HG02759 (cell line): Measurements from ENCODE around the gene CES3.
A peak's percentile ranks its signal among the peaks of the same experiment; 100 is the strongest.
"Not testable (repeated sequence)": the region's sequence is repeated elsewhere in the genome, so short reads cannot be mapped to it uniquely, and the experiment has no call there.

Experiments
- ATAC-seq: cut with Tn5 transposase; IDR thresholded peaks from one replicate; pipeline ENCODE4 v1.9.1; 2021; ENCODE audit warnings: mild to moderate bottlenecking, moderate library complexity; ENCODE audit not compliant: unreplicated experiment

Gene CES3

DNA sequence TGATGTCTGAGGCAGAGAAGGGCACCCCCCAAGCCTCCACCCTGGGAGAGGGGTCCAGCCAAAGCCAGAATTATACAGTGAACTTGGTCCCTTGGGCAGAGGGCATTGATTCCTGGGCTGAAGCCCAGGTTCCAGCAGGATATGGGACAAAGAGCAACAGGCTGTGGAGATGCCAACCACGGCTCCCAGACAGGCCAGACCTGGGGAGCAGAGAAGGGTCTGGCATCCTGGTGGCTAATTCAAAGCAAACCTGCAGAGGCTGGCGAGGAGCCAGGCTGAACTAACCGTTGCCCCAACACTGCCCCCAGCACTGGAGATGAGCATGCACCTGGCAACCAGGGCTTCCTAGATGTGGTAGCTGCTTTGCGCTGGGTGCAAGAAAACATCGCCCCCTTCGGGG lies 3.0 kb downstream of the CES3 start:
- no peak for ATAC-seq

DNA sequence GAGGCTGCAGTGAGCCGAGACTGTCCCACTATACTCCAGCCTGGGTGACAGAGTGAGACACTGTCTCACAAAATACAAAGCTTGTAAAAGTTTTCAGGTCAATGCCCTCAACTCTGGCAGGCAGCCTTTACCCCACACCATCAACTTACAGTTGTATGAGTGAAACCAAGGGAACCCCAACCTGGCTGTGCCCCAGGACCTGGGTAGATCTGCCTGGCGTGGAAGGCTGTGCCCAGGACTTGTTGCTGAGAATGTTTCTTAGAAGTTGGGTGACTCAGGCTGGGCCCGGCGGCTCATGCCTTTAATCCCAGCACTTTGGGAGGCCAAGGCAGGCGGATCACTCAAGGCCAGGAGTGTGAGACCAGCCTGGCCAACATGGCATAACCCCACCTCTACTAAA lies 7.8 kb downstream of the CES3 start:
- ATAC-seq: no peak

DNA sequence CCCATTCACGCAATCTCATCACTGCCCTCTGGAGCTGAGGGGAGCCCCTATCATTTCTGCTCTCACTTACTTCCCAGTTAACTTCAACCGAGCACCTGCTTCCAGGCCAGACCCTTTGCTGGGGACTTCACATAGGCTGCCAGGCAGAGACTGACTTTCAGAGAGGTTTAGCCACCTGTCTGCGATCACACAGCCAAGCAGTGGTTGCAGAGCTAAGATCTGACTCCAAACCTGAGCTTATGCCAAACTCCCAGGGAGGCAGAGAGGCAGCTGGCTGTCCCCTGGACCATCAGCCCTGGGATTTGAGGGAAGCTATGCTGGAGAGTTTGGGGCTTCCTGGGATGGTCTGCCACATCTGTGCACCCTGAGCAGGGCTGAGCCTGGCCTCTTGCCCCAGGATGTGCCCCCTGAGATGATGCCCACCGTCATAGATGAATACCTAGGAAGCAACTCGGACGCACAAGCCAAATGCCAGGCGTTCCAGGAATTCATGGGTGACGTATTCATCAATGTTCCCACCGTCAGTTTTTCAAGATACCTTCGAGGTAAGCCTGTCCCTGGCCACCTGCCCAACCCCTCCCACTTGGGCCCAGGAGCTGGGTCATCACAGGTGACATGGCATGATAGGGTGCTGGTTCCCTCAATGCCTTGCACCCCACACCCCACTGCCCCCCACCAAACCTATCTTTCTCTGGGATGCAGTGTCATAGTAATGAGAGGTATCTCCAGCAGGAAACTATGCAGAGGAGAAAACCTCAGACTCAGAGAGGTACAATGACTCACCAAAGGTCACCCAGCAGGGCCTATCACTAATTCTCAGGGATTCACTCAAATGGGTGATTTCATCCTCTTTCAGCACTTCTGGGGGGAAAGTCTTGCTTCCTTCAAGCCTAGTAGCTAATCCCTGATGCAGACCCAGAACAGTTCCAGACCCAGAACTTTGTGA lies 10.0 kb downstream of the CES3 start:
- ATAC-seq: no peak

DNA sequence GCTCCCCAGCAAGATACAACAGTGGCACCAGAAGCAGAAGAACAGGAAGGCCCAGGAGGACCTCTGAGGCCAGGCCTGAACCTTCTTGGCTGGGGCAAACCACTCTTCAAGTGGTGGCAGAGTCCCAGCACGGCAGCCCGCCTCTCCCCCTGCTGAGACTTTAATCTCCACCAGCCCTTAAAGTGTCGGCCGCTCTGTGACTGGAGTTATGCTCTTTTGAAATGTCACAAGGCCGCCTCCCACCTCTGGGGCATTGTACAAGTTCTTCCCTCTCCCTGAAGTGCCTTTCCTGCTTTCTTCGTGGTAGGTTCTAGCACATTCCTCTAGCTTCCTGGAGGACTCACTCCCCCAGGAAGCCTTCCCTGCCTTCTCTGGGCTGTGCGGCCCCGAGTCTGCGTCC lies 11.9 kb downstream of the CES3 start:
- no peak for ATAC-seq

GRCh38 chr16:66973716-66974115 lies 12.7 kb downstream of the CES3 start:
- no peak for ATAC-seq

DNA sequence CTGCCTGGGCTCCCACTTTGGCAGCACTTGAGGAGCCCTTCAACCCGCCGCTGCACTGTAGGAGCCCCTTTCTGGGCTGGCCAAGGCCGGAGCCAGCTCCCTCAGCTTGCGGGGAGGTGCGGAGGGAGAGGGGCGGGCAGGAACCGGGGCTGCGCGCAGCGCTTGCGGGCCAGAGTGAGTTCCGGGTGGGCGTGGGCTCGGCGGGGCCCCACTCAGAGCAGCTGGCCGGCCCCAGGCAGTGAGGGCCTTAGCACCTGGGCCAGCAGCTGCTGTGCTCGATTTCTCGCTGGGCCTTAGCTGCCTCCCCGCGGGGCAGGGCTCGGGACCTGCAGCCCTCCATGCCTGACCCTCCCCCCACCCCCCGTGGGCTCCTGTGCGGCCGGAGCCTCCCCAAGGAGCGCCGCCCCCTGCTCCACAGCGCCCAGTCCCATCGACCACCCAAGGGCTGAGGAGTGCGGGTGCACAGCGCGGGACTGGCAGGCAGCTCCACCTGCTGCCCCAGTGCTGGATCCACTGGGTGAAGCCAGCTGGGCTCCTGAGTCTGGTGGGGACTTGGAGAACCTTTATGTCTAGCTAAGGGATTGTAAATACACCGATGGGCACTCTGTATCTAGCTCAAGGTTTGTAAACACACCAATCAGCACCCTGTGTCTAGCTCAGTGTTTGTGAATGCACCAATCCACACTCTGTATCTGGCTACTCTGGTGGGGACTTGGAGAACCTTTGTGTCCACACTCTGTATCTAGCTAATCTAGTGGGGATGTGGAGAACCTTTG lies 13.3 kb downstream of the CES3 start:
- ATAC-seq: not testable (repeated sequence)

DNA sequence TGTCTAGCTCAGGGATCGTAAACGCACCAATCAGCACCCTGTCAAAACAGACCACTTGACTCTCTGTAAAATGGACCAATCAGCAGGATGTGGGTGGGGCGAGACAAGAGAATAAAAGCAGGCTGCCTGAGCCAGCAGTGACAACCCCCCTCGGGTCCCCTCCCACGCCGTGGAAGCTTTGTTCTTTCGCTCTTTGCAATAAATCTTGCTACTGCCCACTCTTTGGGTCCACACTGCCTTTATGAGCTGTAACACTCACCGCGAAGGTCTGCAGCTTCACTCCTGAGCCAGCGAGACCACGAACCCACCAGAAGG lies 13.8 kb downstream of the CES3 start:
- not testable (repeated sequence) for ATAC-seq

- no peak for ATAC-seq
Measured at GRCh38 chr16:66975302-66975893, 14.3 kb downstream of the CES3 start.

DNA sequence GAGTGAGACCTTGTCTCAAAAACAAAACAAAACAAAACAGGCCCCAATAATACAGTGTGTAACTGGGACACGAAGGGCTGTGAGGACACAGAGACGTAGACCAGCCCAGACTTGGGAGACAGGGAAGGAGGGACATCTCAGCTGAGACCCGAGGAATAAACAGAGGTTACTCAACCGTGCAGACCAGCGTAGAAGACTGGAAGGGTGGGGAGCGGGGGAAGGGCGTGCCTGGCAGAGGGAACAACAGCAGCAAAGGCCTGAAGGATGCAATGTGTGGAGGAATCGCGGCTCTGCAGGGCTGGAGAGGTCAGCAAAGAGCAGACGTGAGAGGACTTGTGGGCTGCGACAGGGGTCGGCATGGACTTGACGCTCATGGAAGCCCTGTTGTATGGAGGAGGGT lies 15.7 kb downstream of the CES3 start:
- ATAC-seq: no peak

DNA sequence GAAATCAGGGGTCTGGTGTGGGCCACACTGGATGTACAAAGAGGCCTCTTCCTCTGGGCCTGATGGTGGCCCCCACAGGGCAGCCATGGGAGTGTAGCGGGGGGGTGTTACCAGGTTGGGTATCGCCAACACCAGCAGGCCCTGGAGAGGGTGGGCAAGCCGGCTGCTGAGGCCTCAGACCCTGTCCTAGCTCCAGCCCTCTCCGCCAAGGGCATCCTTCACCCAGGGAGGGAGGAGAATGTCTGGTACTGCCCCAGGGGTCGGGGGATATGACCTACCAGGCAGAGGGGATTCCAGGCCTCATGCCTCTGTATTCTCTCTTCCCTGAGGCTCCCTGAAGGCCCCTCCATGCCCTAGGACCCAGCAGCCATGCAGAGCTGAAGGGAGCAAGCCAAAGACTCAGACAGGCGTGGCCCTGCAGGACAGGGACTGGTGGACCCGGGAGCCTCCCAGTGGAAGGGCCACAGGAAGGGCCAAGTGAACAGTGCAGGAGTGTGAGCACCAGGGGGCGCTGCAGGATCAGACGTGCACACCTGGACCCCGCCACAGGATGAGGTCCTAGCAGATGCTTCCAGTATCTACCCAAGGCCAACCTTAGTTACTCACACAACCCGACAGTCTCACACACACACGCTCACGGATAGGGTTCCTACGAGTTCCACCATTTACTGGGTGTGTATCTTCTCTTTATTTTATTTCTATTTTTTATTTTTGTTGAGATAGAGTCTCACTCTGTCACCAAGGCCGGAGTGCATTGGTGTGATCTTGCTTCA lies 16.5 kb downstream of the CES3 start:
- ATAC-seq: peak; percentile 81

DNA sequence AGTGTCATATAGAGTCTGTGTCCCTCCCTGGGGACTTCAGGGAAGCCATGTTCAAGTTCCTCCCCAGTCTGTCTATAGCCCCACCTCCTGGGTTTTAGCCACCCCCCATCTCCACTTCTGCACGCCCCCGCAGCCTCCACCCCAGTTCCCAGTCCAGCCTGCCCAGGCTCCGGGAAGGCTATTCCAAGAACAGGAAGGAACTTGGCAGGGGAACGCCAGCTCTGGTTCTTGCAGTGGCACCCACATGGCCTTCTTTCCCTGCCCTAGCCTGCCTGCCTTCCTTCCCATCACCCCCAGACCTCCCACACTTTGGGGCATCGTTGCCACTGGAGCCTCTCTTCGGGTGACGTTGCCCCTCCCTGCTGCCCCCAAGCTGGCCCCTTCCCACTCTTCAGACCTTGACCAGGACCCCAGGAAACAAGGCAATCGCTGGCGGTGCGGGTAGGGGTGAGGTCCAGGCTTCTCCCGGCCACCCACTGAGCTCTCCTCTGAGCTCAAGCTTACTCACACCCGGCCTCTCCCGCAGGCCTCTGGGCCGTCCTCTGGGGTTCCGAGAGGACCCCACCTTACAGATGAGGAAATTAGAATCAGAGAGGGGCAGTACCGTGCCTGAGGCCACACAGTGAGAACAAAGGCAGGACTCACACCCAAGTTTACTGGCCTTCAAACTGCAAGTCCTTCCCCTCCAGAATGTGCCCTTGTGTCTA lies 18.1 kb downstream of the CES3 start:
- ATAC-seq: no peak

GRCh38 chr16:66983033-66983432 lies 22.0 kb downstream of the CES3 start:
- no peak for ATAC-seq

DNA sequence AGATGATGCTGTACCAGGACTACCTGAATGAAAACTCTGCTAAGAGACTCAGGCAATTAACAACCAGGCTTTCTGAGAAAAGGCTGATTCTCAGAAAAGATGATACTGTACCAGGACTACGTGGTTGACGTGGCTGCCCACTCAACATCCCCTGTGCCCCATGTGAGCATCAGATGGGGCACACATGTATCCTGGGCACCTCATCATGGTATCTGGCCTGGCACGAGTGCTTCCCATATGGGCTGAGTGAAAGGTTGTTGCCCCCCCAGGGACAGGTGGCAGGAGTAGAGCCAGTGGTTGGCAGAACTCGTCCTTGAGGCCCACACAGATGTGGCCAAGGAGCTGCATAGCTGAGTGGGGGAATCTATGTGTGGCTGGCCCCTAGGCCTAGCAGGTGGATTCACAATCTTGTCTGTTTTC lies 23.8 kb downstream of the CES3 start:
- ATAC-seq: no peak

- ATAC-seq: no peak
Measured at GRCh38 chr16:66986559-66986958, 25.5 kb downstream of the CES3 start.

DNA sequence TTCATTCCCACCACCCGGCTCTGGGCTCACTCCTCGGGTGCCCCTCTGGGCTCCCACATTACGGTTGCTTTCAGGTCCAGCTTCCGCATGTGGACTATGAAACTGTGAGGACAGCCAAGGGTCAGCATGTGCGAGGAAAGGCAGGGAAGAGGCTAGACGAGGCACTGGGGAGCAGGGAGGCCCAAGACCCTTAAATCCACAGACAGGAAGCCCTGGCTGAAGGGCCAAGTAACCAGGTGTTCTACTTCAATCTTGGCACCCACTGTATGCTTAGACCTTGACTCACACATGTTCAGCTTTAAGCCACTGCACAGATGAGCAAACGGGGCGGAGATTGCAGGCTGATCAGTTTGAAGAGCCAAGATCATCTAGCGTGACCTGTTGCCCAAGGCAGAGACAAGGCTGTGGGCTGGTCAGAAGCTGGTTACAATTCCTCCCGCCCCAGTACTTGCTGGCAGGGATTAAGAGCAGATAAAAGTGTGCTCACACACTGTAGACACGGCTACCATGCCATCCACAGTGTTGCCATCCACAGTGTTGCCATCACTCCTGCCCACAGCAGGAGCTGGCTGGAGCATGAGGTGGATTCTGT lies 27.2 kb downstream of the CES3 start, which contains the start of gene CES4A:
CES4A (plus strand) TSS at position 393 of the 592 bp plus-strand sequence; CDS start at position 577, 184 bp downstream.
- no peak for ATAC-seq

GRCh38 chr16:66991545-66992077 lies 30.5 kb downstream of the CES3 start:
- no peak for ATAC-seq

DNA sequence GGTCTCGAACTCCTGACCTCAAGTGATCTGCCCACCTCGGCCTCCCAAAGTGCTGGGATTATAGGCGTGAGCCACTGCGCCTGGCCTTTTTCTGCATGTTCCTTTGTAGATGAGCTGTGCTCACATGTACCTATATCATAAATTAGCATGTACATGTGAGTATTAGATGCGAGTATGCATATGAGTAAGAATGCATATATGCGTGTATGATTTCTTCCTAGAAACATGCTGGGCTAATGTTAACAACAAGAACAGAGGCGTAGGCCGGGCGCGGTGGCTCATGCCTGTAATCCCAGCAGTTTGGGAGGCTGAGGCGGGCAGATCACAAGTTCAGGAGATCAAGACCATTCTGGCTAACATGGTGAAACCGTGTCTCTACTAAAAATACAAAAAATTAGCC lies 32.5 kb downstream of the CES3 start:
- ATAC-seq: not testable (repeated sequence)

DNA sequence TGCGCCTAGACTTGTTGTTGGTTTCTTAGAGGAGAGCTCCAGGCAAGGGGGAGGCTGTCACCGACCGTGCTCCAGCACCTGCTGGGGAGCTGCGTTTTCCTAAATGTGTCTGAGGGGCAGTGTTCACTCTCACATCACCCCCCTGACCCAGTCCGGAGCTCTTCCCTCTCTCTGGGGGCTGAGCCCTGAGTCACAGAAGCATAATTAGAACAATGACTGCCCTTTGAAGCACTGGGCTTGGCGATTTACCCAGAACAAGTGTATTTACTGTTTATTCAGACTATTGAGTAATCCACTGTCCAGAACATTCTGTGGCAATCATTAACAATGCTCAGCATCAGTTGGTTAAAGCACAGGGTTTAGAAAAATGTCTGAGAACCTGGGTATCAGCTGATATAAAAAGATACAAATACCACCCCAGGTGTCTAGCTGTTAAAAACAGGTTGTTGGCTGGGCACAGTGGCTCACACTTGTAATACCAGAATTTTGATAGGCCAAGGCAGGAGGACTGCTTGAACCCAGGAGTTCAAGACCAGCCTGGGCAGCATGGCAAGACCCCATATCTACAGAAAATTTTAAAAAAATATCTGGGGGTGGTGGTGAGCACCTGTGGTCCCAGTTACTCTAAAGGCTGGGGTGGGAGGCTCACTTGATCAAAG lies 35.4 kb downstream of the CES3 start:
- ATAC-seq: no peak

DNA sequence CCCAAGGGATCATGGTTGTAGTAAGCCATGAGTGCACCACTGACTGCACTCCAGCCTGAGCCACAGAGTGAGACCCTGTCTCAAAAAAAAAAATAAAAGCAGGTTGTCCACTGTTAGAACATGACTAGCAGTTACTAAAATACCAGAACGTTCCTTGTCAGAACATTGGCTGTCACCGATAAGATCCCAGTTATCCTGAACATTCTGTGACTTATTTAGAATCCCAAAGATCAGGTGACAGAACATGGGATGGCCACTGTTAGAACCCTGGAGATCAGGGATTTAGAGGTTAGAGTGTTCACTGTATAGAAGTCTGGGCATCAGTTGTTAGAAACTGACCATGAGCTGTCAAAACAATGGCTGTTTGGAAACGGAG lies 35.9 kb downstream of the CES3 start:
- ATAC-seq: no peak
